Measurements from ENCODE around the gene DNER. TPM values are rescaled to one million over a fixed set of nuclear protein-coding genes. Genes with fewer than 3 reads are reported as not detected.

The DNER gene
- total RNA-seq, 1 experiment from 2014 or later: 3.7 TPM

GRCh38 chr2:229653531-229653930 lies 60.8 kb downstream of the DNER start:
- POLR2A ChIA-PET: interaction anchor here (1.1 kb wide), 1 partner anchor 36 kb away, joined by 3 read pairs; no protein-coding TSS in a partner anchor
- ATAC-seq (no peak), DNase-seq (ENCODE audit: low spot score) (no peak)
- Mint-ChIP-seq H3K27ac (no peak overlapping the region), H3K36me3 (no peaks in the 10 kb centered on the region), H3K4me3 (no peak overlapping the region), H3K9me3 (no peaks in the 10 kb centered on the region), H3K4me1 (peaks cover 18% of the 10 kb centered on the region), H3K27me3 (ENCODE audit: low read depth) (no peaks in the 10 kb centered on the region)
- no peak for TF ChIP-seq ZBTB43 (CRISPR knock-in tag; IDR thresholded peaks at IDR 0.05)
- TF ChIP-seq ZMAT4 (CRISPR knock-in tag; IDR thresholded peaks at IDR 0.05): no peak
- no peak for TF ChIP-seq NR2C2 (CRISPR knock-in tag; IDR thresholded peaks at IDR 0.05)
- no peak for TF ChIP-seq SMAD4 (CRISPR knock-in tag; IDR thresholded peaks at IDR 0.05)
- no peak for TF ChIP-seq ZNF317 (CRISPR knock-in tag; IDR thresholded peaks at IDR 0.05; ENCODE audit: borderline replicate concordance, low read depth)
- TF ChIP-seq EMX1 (CRISPR knock-in tag; IDR thresholded peaks at IDR 0.05): no peak
- TF ChIP-seq ATF1 (CRISPR knock-in tag; IDR thresholded peaks at IDR 0.05): no peak
- no peak for TF ChIP-seq STAT6 (CRISPR knock-in tag; conservative IDR thresholded peaks at IDR 0.05; ENCODE audit: low read depth)
- TF ChIP-seq SOX15 (CRISPR knock-in tag; IDR thresholded peaks at IDR 0.05): no peak
- TF ChIP-seq MAX (CRISPR knock-in tag; IDR thresholded peaks at IDR 0.05): no peak
- TF ChIP-seq NR3C1 (CRISPR knock-in tag; conservative IDR thresholded peaks at IDR 0.05; ENCODE audit: low read depth): no peak
- CTCF ChIA-PET: interaction anchor here (1.4 kb wide), 1 partner anchor 311 kb away, joined by 4 read pairs; no protein-coding TSS in a partner anchor

GRCh38 chr2:229652796-229653195 lies 61.6 kb downstream of the DNER start:
- ATAC-seq (peak; percentile 38), DNase-seq (ENCODE audit: low spot score) (no peak)
- ChIA-PET POLR2A (interaction anchor here (1.1 kb wide), 1 partner anchor 37 kb away, joined by 3 read pairs; no protein-coding TSS in a partner anchor), CTCF (interaction anchor here (0.9 to 1.4 kb wide), 2 partner anchors 11 to 311 kb away, joined by 4 to 5 read pairs; no protein-coding TSS in a partner anchor)
- Mint-ChIP-seq H3K36me3 (no peaks in the 10 kb centered on the region), H3K4me3 (no peak overlapping the region), H3K27ac (no peak overlapping the region), H3K27me3 (ENCODE audit: low read depth) (no peaks in the 10 kb centered on the region), H3K4me1 (peaks cover 18% of the 10 kb centered on the region), H3K9me3 (no peaks in the 10 kb centered on the region)
- TF ChIP-seq FOXJ3 (CRISPR knock-in tag; IDR thresholded peaks at IDR 0.05; ENCODE audit: borderline replicate concordance) (no peak), ZBTB21 (CRISPR knock-in tag; IDR thresholded peaks at IDR 0.05; ENCODE audit: borderline replicate concordance) (no peak), PRDM15 (CRISPR knock-in tag; IDR thresholded peaks at IDR 0.05) (no peak), TEAD4 (CRISPR knock-in tag; IDR thresholded peaks at IDR 0.05) (no peak), MLX (CRISPR knock-in tag; IDR thresholded peaks at IDR 0.05) (no peak), SMAD3 (CRISPR knock-in tag; IDR thresholded peaks at IDR 0.05; ENCODE audit: borderline replicate concordance) (no peak), IRF2 (CRISPR knock-in tag; IDR thresholded peaks at IDR 0.05; ENCODE audit: borderline replicate concordance, low read depth) (no peak), USF2 (CRISPR knock-in tag; IDR thresholded peaks at IDR 0.05) (no peak), TEAD1 (CRISPR knock-in tag; IDR thresholded peaks at IDR 0.05) (no peak), SP1 (CRISPR knock-in tag; conservative IDR thresholded peaks at IDR 0.05) (no peak), MAX (CRISPR knock-in tag; IDR thresholded peaks at IDR 0.05) (no peak), TCF7 (CRISPR knock-in tag; IDR thresholded peaks at IDR 0.05; ENCODE audit: low read depth) (no peak)

Measured in WTC11 (cell line).